ENCODE measurements around the gene ANGPTL2.
"Not testable (repeated sequence)": the region's sequence is repeated elsewhere in the genome, so short reads cannot be mapped to it uniquely, and the experiment has no call there.

ANGPTL2 gene

GRCh38 chr9:127122176-127123063 lies at the start of gene ANGPTL2:
ANGPTL2 (minus strand) TSS chr9:127122635; CDS start chr9:127108731, 13,904 bp downstream.
- no peak for FAIRE-seq

DNA sequence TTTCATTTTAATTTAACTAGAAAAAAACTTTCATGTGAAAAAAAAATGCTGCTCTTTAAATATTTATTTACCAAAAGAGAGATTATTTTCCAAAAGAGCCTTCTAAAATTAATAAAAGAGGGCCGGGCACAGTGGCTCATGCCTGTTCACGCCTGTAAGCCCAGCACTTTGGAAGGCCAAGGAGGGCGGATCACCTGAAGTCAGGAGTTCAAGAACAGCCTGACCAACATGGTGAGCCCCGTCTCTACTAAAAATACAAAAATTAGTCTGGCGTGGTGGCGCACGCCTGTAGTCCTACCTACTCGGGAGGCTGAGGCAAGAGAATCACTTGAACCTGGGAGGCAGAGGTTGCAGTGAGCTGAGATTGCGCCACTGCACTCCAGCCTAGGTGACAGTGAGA lies 48.9 kb upstream of the ANGPTL2 start:
- FAIRE-seq: not testable (repeated sequence)

GRCh38 chr9:127170652-127171051 lies 48.2 kb upstream of the ANGPTL2 start:
- no peak for FAIRE-seq

GRCh38 chr9:127170103-127170502 lies 47.7 kb upstream of the ANGPTL2 start:
- FAIRE-seq: no peak

DNA sequence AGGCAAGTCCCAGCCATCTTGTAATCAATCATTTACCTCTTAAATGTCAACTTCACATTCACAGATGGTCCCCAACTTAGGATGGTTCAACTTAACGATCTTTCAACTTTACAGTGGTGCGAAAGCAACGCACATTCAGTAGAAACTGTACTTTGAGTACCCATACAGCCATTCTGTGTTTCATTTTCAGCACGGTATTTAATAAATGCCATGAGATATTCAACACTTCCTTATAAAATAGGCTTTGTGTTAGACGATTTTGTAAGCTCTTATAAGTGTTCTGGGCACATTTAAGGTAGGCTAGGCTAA lies 47.1 kb upstream of the ANGPTL2 start:
- no peak for FAIRE-seq

DNA sequence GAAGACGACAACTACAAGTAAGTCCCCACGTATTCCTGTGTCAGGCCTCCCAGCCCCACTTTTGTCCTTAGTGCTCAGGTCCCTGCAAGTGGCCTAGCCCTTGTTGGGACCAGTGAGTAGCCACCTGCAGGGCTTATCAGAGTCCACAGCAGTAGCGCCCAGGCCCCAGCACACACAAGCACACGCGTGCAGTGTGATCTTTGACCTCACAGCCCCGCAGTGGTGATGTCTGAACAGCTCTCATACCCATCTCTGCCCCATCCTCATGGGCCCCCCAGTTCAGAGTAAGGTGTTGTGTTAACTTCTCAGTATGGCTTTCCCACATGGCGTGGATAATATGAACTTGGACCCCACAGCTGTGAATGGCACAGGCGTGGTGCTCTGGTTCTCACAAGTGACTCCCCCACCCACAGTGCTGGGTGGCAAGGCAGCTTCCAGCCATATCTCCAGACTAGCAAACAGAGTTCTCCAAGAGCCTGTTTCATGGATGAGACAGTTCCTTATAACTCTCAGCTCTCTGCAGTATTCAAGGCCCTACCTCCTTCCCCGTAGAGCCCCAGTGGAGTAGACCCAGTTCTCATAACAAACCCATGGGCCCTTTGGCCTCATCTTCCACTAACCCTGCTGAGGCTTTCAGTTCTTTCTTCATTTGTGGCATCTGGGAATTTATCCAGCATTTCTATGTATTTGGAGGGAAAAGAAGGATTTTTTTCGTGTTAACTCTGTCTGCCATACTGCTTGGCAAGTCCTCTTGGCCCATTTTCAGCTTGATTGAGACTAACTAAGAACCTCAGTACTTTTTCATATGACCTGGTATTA lies 46.5 kb upstream of the ANGPTL2 start:
- FAIRE-seq: no peak

DNA sequence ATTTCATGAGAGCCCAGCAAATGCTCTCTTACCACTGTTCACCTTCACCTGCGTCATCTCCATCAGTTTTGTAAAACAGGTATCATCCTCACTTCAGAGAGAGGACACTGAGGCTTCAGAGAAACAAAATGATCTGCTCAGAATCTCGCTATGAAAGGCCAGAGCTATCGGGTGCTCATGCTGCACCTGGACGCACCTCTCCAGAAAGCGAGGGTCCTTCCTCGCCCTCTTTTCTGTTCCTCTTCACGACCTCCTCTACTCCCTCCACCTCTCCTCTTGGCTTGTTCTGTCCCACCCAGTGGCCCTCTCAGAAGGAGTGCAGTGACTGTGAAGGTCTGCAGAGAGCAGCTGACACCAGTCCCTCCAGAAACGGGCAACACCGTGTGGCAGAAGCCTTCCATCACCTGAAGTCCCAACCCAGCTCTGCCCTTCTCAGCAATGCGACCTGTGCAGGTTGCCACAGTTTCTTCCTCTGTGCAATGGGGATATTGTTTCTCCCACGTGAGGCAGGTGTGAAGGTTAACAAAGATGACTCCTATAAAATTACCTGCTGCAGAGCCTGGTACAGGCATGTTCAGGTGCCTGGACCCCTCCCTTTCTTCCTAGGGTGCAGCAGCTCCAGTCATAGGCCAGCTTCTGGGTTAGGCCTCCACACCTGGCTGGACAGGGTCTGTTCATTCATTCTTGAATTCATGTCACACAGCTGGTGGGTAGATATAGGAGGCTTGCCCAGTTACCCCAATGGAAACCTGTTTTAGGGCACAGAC lies 45.3 kb upstream of the ANGPTL2 start:
- no peak for FAIRE-seq

DNA sequence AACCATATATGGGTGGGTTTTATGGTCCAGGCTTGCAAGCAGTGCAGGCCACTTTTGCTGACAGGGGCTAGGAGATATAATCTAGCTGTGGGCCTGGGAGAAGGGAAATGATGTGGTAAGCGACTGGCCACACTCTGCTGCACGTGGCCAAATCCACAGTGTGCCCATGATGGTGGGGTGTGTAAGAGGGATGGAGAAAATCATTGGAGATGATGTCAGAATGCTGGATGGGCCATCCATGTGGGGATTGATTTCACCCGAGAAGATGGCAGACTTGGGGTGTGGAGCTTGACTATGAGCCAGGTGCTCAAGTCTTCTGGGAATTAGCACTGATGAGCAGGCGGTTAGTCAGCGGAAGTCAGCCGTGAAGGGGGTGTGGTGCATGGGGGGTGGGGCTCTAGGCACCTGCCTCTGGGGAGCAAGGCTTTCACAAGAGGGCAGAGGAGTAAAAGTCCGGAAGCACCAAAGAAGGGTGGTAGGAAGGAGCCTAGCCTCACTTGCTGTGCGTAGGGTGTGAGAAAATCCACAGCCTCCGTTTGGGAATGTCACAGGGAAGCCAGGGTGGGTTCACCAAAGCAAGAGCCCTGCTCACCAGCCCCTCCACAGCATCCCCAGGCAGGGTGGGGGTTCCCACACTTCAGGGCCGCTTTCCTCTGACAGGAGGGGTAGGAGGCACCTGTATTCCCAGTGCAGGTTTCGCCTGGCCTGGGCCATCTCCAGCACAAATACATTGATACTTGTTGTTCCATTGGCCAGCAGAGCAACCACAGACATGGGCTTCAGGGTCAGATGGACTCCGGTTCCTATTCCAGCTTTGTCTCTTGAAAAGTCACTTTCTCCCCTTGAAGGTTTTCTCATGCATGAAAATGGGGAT lies 44.5 kb upstream of the ANGPTL2 start:
- no peak for FAIRE-seq

DNA sequence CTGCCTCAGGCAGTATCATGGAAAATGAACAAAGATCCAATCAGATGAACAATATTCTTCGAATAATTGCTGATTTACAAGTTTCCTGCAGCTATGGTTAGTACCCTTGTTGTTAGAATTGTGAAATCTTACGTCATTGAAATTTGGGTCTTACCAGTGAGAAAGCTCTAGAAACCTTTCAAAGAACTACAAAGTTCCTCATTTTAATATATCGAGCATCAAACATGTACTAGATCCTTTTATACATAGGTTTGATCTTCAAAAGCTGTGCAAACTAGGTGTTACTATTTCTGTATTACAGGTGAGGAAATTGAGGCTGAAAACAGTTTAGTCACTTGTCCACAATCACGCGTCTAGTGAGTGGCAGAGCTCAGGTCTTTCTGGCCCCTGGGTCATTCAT lies 43.7 kb upstream of the ANGPTL2 start:
- no peak for FAIRE-seq

DNA sequence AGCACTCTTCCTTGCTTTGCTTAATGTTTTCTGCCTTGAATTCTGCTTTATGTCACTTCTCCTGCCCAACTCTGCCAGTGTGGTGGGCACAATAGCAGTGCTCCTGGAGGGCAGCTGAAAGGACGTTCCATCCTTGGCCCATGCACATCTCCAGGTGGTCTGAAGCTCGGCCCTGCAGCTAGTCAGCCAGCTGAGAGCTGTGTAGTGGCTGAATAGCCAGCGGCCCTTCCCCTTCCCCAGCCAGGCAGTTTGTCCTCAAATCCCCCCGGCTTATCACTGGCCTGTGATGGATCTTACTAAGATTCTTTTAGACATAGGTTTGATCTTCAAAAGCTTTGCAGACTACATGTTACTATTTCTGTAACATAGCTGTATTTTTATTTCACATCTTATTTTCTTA lies 42.7 kb upstream of the ANGPTL2 start:
- FAIRE-seq: no peak

DNA sequence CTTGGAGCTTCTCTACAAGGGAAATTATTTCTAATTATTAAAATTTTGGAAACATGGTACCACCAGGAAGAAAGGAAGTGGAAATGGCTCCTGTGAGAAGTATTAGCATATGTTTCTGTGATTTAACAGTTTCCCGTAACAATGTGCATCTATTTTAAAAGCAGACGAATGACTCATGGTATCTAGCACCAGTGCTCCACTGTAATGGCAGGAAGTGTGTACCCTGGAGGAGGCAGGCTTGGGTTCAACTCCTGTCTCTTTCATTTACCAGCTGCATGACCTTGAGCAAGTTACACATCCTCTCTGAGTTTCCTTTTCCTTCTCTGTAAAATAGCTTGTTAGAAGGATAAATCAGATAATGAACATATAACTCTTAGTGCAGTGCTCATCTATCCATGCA lies 41.0 kb upstream of the ANGPTL2 start:
- no peak for FAIRE-seq

DNA sequence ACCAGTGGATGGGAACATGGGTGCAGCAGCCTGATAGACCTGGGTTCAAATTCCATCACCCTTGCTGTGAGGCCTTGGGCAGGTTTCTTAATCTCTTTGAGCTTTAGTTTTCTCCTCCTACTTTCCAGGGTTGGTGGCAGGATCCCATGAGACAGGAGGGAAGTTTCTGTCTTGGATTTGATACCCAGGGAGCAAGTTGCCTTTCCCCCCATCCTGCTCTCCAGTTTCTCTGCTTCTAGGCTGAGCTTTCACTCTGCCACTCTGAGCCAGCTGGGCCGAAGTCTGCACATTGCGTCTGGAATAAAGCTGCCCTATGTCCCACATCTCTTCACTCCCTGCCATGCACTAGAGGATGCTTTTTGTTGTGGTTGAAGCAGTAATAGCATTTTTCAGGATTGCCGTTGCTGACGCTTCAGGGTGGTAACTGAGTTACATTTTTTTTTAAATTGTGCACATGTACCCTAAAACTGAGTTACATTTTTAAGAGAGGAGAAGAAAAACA lies 40.5 kb upstream of the ANGPTL2 start:
- no peak for FAIRE-seq

DNA sequence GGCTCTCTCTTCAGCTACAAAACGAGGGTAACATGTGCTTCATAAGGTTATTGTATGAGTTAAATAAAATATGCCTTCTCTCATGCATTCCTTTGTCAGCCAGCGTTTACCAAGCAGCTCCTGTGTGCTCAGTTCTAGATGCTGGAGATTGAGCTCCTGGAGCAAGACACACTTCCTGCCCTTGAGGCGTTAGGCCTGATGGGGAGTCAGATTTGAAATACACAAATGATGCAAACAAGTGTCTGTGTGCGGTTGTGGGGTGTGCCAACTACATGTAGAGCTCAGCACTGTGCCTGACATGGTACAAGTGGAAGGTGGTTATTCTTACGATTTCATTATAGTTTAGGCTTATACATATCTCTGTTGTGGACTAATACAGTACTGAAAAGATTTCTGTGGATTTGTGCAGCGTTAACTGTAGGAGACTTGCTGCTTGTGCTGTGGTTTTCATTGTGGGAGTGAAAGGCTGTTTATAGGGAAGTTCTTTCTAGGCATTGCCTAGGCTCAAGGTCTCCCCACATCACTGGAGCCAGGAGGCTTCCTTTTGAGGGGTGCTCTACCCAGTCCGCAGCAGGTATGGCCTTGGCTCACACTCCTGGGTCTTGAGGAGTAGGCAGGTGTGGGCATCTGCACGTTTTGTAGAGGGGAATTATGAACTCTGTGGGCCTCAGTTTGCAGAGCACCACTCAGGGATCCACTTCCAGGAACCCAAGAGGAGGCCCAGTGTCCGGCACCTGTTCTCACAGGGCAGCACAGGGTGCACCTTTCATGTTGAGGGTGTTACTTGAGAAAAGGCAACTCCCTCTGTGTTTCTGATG lies 39.8 kb upstream of the ANGPTL2 start:
- FAIRE-seq: no peak

- no peak for FAIRE-seq
Observed at GRCh38 chr9:127161081-127161624, 38.7 kb upstream of the ANGPTL2 start.

- FAIRE-seq: no peak
Observed at GRCh38 chr9:127159949-127160610, 37.6 kb upstream of the ANGPTL2 start.

GRCh38 chr9:127159325-127159801 lies 36.9 kb upstream of the ANGPTL2 start:
- FAIRE-seq: no peak

- FAIRE-seq: no peak
Observed at GRCh38 chr9:127158786-127159324, 36.4 kb upstream of the ANGPTL2 start.

DNA sequence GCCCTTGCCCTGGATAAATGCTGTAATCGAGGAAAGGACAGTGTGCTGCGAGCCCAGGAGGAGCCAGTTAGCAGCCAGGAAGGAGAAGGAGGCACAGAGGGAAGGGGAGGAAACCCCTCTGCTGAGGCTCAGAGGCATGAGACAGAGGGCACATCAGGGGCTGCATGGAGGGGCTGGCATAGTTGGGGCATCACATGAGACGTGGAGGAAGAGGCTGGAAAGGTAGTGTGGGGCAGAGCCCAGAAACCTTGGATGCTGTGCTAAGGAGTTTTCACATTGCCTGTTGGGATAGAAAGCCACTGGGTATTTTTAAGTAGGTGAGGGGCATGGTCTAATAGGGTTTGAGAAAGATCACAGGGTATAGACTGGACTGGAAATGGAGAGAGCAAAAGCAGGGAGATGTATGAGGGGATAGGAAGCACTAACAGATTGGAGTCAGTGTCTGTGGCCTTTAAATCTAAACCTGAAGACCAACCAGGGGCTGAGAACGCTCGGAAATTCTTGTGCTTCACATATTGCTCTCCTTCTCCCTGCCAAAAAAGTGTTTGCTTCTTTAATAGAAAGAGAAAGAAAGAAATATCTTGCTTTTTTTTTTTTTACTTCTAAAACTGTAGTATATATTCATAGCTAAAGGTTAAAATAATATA lies 33.0 kb upstream of the ANGPTL2 start:
- no peak for FAIRE-seq
